H1 (cell line): ENCODE data around the gene RASGRP1. TPM values are rescaled to one million over a fixed set of nuclear protein-coding genes. Genes with fewer than 3 reads are reported as not detected.

Experiments
- ASH2L ChIP-seq: fragments of 200-600, 300-600 bp; sonication (generic); IDR thresholded peaks from one replicate; pipeline ENCODE4 v1.7.1; 2017; ENCODE audit warnings: low read length
- ATF2 ChIP-seq: IDR thresholded peaks from 2 replicates; pipeline ENCODE4 v1.6.1; 2012; ENCODE audit warnings: low read length, inconsistent platforms
- BACH1 ChIP-seq: IDR thresholded peaks from 2 replicates; pipeline ENCODE4 v1.6.1; 2012; ENCODE audit warnings: low read length, improper control_type of control experiment
- BCL11A ChIP-seq, 2 experiments: IDR thresholded peaks; one replicate each; pipeline ENCODE4 v1.6.1; 2011; ENCODE audit warnings: low read depth in 2 of 2, low read length in 2 of 2, mild to moderate bottlenecking in 2 of 2
- CBX5 ChIP-seq: fragments of 300-800, 300-1000 bp; sonication (generic); IDR thresholded peaks from 2 replicates; pipeline ENCODE4 v1.7.1; 2016; ENCODE audit warnings: antibody characterized with exemption, low read length, low read depth
- CBX8 ChIP-seq: fragments of 300-800, 300-1000 bp; sonication (generic); IDR thresholded peaks from 2 replicates; pipeline ENCODE4 v1.7.1; 2016; ENCODE audit warnings: low read depth, low read length, borderline replicate concordance
- CHD1 ChIP-seq: IDR thresholded peaks from 2 replicates; pipeline ENCODE4 v1.6.1; 2012; ENCODE audit warnings: low read depth, low read length, improper control_type of control experiment
- CTCF ChIP-seq, 3 experiments: IDR thresholded peaks; 1 replicate in 2 of 3; 2 replicates in 1 of 3; pipeline versions ENCODE4 v1.5.1 to v1.6.1; 2011; ENCODE audit warnings: low read length in 3 of 3, mild to moderate bottlenecking in 3 of 3, inconsistent platforms in 2 of 3, low read depth in 1 of 3, moderate library complexity in 1 of 3; ENCODE audit not compliant: insufficient read depth in 1 of 3; ENCODE audit errors: control extremely low read depth in 1 of 3
- EZH2 ChIP-seq: fragments of 200-600 bp; sonication (generic); IDR thresholded peaks from 2 replicates; pipeline ENCODE4 v1.7.1; 2012; ENCODE audit warnings: low read depth, mild to moderate bottlenecking, moderate library complexity, low read length, inconsistent platforms; ENCODE audit not compliant: severe bottlenecking
- JUND ChIP-seq: IDR thresholded peaks from 2 replicates; pipeline ENCODE4 v1.6.1; 2011; ENCODE audit warnings: mild to moderate bottlenecking, improper control_type of control experiment, low read length
- KDM5A ChIP-seq: fragments of 200-600 bp; IDR thresholded peaks from 2 replicates; pipeline ENCODE4 v1.7.1; 2012; ENCODE audit warnings: mild to moderate bottlenecking, low read length, inconsistent platforms, mixed read lengths
- NRF1 ChIP-seq: IDR thresholded peaks from 2 replicates; pipeline ENCODE4 v1.6.1; 2011; ENCODE audit warnings: mild to moderate bottlenecking, low read depth, low read length, improper control_type of control experiment
- RNF2 ChIP-seq: fragments of 200-900, 300-1000 bp; sonication (generic); IDR thresholded peaks from 2 replicates; pipeline ENCODE4 v1.7.1; 2016; ENCODE audit warnings: borderline replicate concordance, low read depth, mild to moderate bottlenecking, antibody characterized with exemption, low read length; ENCODE audit not compliant: poor library complexity, severe bottlenecking; ENCODE audit errors: missing control alignments
- RXRA ChIP-seq: IDR thresholded peaks from 2 replicates; pipeline ENCODE4 v1.6.1; 2011; ENCODE audit warnings: low read depth, mild to moderate bottlenecking, low read length, moderate library complexity; ENCODE audit not compliant: insufficient read depth
- SUZ12 ChIP-seq: fragments of 200-600 bp; sonication (generic); IDR thresholded peaks from 2 replicates; pipeline ENCODE4 v1.6.1; 2012; ENCODE audit warnings: mild to moderate bottlenecking, inconsistent platforms, low read length, moderate library complexity, mixed read lengths
- TAF7 ChIP-seq: optimal IDR thresholded peaks from 2 replicates; pipeline ENCODE3; 2011; ENCODE audit warnings: low read depth, mild to moderate bottlenecking, inconsistent platforms, low read length, moderate library complexity, borderline replicate concordance
- TEAD4 ChIP-seq: IDR thresholded peaks from 2 replicates; pipeline ENCODE4 v1.6.1; 2012; ENCODE audit warnings: low read depth, low read length, inconsistent platforms, mixed read lengths
- ZNF274 ChIP-seq: IDR thresholded peaks from 2 replicates; pipeline ENCODE4 v1.7.0; 2012; ENCODE audit warnings: low read length, borderline replicate concordance; ENCODE audit errors: extremely low read depth
- polyA plus RNA-seq, 7 experiments: library from polyadenylated mRNA; depleted of rRNA in 3 of 7; stranded (reverse) in 5 of 7; unstranded in 2 of 7; fragments of >200 nt in 5 of 7; fragments of 200-250 nt in 2 of 7; gene quantifications; 1 replicate in 5 of 7; 2 replicates in 1 of 7; 4 replicates in 1 of 7; pipeline versions ENCODE4 v1.2.1 to v1.2.3, GENCODE V29; 2011 to 2013; ENCODE audit warnings: missing spikeins in 2 of 7, mixed read lengths in 2 of 7
- total RNA-seq: library from RNA; stranded (reverse); fragmentation: NEBNext Ultra II Directional; extraction: Animal tissue kit (Norgen Biotek cat#: 25700); gene quantifications from 2 replicates; pipeline ENCODE4 v1.2.1, GENCODE V29; 2021
- TF ChIP-seq, protein P1 (sequence below): IDR thresholded peaks from 2 replicates; pipeline ENCODE4 v1.6.1; 2012; ENCODE audit warnings: inconsistent platforms

The RASGRP1 gene
- total and polyA plus RNA-seq, 2 of the 8 experiments (the other 6 are each of a cell fraction or from before 2014, with no cell fraction given) = 1.1 to 2.1 TPM

GRCh38 chr15:38453971-38454695 is 110.5 kb downstream of the RASGRP1 start, which contains the start of gene FAM98B (continued):
- no peak for TF ChIP-seq CTCF (IDR thresholded peaks at IDR 0.05; ENCODE audit: control extremely low read depth in 1 of 3, insufficient read depth in 1 of 3, low read depth in 1 of 3, low read length in 3 of 3)
- TF ChIP-seq SUZ12 = no peak
- no peak for TF ChIP-seq RNF2
- TF ChIP-seq TEAD4 = no peak
- TF ChIP-seq CBX5 = no peak
- TF ChIP-seq ZNF274 = no peak
- no peak for TF ChIP-seq CHD1
- TF ChIP-seq ATF2 = peak; percentile 64; the same call in 1 of the 2 replicates
- no peak for TF ChIP-seq RXRA
- no peak for TF ChIP-seq NRF1
- no peak for TF ChIP-seq CBX8
- TF ChIP-seq JUND = peak; percentile 59; the same call in 1 of the 2 replicates
- TF ChIP-seq, protein P1, sequence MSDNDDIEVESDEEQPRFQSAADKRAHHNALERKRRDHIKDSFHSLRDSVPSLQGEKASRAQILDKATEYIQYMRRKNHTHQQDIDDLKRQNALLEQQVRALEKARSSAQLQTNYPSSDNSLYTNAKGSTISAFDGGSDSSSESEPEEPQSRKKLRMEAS = peak; percentile 58; the same call in 1 of the 2 replicates
- TF ChIP-seq EZH2 = no peak
- TF ChIP-seq BACH1 = no peak
- TF ChIP-seq KDM5A = peak; percentile 84
- TF ChIP-seq ASH2L = peak; percentile 99
- no peak for TF ChIP-seq BCL11A (IDR thresholded peaks at IDR 0.05; ENCODE audit: low read depth in 2 of 2, low read length in 2 of 2)
- TF ChIP-seq TAF7 = peak; percentile 88
